GM10266 (cell line): Measurements from ENCODE around the gene TSPOAP1.

ENCODE experiments used
- DNase-seq: peaks from one replicate; pipeline ENCODE4 v3.0.0; 2012; ENCODE audit errors: extremely low spot score
- CTCF ChIP-seq: IDR thresholded peaks from 2 replicates; pipeline ENCODE4 v1.5.1; 2012; ENCODE audit warnings: mild to moderate bottlenecking, low read depth; ENCODE audit not compliant: control insufficient read depth, insufficient read depth; ENCODE audit errors: missing control alignments

Gene TSPOAP1

DNA sequence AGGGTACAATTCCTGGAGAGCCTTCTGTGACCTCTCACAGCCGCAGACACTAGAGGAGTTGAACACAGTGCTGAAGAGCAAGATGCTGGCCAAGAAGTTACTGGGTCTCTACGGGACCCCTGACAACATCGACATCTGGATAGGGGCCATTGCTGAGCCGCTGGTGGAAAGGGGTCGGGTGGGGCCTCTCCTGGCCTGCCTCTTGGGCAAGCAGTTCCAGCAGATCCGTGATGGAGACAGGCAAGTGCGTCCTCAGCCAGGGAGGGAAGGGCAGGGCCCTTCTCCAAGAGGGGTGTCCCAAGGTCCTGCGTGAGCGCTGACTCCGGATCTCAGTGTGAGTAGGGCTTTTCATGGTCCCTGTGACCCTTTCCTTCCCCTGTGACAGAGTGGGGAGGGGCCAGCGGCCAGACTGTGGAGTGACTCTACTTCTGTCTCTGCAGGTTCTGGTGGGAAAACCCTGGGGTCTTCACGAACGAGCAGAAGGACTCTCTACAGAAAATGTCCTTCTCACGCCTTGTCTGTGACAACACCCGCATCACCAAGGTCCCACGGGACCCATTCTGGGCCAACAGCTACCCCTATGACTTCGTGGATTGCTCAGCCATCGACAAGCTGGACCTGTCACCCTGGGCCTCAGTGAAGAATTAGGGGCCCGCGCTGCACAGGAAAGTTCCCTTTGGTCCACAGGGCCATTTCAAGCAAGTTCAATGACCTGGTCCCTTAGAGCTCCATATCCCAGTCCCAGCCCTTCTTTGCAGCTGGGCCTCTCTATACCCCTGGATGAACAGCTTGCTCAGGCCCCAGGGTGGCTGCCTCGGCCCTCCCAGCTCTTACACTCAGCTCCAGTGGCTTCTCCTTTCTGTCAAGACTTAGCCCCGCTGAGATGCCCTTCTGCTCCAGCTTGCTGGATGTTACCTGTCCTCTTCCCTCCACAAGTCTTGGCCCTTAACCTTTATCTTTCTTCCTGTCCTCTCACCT lies 61.0 kb downstream of the TSPOAP1 start:
- DNase-seq: no peak
- TF ChIP-seq CTCF: no peak

GRCh38 chr17:58265902-58266875 lies 62.4 kb downstream of the TSPOAP1 start:
- TF ChIP-seq CTCF: no peak
- DNase-seq: no peak

- TF ChIP-seq CTCF: no peak
- no peak for DNase-seq
Observed at GRCh38 chr17:58265271-58265670, 63.3 kb downstream of the TSPOAP1 start.

DNA sequence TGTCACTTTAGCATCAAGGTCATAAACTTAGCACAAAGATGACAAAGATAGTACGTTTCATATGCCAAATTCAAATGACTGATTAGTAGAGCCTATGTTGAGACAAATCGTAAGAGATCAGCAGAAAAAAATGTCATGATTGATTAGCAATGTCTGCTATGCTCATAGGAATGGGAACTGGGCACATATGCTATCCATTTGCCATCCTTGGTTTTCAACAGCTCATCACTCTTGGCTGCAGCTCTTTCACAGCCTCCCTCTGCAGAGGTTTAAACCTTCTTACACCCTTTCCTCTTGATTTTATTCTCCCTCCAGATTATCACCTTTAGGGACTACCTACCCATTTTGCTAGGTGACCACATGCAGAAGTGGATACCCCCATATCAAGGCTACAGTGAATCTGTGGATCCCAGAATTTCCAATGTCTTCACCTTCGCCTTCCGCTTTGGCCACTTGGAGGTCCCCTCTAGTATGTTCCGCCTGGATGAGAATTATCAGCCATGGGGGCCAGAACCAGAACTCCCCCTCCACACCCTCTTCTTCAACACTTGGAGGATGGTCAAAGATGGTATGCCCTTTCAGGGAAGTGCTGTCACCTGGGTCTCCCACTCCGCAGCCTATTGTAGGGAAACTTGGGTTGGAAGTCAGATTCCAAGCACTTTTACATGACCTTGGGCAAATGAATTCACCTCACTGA lies 64.0 kb downstream of the TSPOAP1 start:
- no peak for TF ChIP-seq CTCF
- DNase-seq: no peak

GRCh38 chr17:58263773-58264172 lies 64.8 kb downstream of the TSPOAP1 start:
- no peak for DNase-seq
- no peak for TF ChIP-seq CTCF

DNA sequence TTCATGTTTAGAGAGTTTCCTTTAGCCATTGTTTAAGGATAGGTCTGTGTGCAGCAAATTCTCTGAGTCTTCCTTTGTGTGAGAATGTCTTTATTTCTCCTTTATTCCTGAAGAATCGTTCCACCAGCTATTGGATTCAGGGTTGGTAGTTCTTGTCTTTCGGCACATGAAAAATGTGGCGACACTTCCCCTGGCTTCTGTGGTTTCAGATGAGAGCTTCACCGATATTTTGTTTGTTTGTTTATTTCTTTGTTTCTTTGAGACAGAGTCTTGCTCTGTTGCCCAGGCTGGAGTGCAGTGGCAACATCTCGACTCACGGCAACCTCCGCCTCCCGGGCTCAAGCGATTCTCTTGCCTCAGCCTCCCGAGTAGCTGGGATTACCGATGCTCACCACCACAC lies 66.4 kb downstream of the TSPOAP1 start:
- DNase-seq: no peak
- no peak for TF ChIP-seq CTCF
